Stimulated activated naive CD8-positive, alpha-beta T cell treated with anti-CD3 and anti-CD28 coated beads, Interleukin-15, Interleukin-2, amounts not matched to agents 100 U/mL and 50 U/mL, for 24 hours (primary cell): Measurements from ENCODE around the gene CARD10.
A peak's percentile ranks its signal among the peaks of the same experiment; 100 is the strongest.
"Not testable (repeated sequence)": the region's sequence is repeated elsewhere in the genome, so short reads cannot be mapped to it uniquely, and the experiment has no call there.

Experiments
- ATAC-seq: fragments of 150-1000 bp; cut with Tn5 transposase; one replicate; pipeline ENCODE4 v1.10.0; 2021
- DNase-seq: peaks from one replicate; pipeline ENCODE4 v3.0.0; 2021

The CARD10 gene

GRCh38 chr22:37487129-37487528 lies 32.1 kb downstream of the CARD10 start:
- DNase-seq: no peak
- no peak for ATAC-seq

DNA sequence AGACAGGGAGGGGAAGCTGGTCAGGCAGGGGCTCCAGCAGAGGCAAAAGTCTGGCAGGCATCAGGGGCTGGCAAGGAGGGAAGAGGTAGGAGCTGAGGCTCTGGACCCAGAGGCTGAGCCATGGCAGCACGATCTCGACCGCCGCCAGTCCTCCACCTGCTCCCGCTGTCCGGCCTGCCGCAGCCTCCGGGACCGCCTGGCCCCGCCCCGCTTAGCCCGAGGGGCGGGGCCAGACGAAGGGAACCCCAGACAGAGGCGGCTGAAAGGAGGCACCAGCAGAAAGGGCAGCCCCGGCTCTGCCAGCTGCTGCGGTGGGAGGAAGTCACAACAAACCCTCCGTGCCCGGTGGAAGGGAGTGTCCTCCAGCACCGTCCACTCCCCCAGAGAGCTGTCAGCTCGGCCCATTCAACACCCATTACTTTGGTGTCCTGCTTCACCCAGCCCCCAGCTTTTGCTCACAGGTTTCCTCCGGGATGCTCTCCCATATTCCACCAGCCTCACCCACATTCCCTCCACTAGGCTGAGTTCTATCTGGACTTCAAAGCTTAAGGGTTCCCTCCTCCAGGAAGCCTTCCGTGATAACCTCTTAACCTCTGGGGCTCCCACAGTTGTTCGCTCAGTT lies 32.9 kb downstream of the CARD10 start, which contains the start of gene MFNG:
Gene MFNG, minus strand, starts transcription at position 161 of the 622 bp plus-strand sequence. CDS start 207 bp downstream, outside the sequence.
- DNase-seq: peak; percentile 85
- peak; percentile 75 for ATAC-seq

DNA sequence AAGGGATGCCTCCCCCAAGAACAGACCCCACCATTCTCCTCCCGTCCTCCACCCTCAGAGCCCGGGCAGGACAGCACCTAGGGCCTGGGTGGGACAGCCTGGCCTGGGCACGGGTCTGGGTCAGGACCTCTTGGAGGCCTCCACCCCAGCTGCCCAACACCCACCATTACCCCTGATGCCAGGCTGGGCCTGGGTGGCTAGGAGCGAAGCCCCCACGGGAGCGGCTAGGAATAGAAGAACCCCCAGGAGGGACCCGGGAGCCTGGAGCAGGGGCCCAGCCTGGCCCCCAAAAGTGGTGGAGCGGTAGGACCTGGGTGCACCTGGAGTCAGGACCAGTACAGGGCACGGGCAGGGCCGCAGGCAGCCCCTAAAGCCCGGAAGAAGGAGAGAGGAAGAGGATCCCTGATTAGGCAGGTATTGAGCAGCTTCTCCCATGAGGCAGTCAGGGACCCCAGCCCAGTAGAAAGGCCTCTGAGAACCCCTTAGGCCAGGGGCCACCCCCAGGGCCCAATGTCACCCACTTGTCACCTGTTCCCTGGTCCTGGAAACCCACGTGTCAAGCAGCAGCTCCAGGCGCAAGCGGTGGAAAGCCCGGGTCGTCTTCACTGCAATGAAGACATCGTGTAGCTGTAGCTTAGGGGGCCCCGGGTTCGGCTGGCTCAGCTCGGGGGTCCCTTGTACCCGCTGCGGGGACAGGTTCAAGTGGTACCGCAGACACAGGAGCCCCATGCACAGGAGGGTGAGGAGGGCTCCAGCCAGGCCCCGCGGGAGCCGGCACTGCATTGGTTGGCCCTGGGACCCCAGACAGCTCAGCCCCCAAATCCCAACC lies 33.6 kb downstream of the CARD10 start:
- no peak for DNase-seq

GRCh38 chr22:37484480-37485394 lies 34.5 kb downstream of the CARD10 start:
- DNase-seq (peak; percentile 85), ATAC-seq (peak; percentile 77)

More for the DNA sequence above, 33.6 kb downstream of the CARD10 start:
- ATAC-seq: peak; percentile 2

DNA sequence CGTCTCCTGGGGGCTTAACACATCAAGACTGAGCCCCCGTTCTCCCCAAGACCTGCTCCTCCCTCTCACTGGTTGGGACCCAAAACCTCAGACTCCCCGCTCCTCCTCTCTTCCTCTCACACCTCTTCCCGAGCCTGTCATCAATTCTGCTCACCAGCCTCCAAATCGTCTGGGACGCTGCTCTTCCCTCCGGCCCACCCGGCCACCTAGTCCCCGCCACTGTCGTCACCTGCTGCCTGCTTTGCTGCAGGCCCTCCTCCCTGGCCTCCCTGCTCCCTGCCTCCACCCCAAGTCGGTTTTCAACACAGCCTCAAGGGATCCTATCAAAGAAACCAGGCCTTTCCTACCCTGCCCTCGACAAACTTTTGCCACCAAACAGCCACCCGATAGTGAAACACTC lies 36.2 kb downstream of the CARD10 start:
- ATAC-seq (no peak), DNase-seq (no peak)

DNA sequence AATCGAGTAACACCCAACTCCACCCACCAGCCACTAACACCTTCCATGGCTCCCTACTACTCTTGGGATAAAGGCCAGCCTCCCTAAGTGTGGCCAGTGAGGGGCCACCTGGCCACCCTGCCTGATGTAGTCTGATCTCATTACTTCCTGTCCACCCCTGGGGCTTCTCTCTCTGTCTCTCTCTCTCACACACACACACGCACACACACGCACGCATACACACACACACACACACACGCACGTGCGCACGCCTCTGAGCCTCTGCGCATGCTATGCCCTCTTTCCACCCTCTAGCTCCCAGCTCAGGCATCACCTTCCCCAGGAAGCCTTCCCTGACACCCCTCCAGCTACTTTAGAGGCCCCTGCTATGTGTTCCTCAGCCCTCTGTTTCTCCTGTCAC lies 37.0 kb downstream of the CARD10 start:
- ATAC-seq (no peak), DNase-seq (no peak)

DNA sequence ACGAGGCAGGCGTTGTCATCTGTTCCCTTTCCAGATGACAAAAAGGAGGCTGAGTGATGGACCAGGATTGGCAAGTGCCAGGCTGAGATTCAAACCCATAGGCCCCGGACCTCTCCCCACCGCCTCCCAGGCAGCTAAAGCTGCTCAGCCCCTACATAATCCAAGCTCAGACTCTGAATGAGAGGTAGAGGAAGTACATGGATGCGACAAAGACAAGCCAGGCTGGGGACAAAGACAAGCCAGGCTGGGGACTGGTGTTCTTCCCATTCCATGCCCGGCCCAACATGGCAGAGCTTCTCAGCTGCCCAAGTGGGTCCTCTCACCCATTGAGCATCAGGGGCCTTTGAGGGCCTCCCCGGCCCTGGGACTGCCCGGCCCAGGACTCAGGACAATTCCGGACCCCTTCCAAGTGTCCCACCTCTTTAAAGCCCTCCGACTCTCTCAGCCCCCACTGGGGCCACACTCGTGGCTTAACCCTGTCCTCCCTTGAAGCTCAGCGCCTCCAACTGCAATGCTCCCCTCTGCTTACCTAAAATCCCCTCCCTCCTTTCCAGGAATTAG lies 37.8 kb downstream of the CARD10 start:
- no peak for DNase-seq
- no peak for ATAC-seq

DNA sequence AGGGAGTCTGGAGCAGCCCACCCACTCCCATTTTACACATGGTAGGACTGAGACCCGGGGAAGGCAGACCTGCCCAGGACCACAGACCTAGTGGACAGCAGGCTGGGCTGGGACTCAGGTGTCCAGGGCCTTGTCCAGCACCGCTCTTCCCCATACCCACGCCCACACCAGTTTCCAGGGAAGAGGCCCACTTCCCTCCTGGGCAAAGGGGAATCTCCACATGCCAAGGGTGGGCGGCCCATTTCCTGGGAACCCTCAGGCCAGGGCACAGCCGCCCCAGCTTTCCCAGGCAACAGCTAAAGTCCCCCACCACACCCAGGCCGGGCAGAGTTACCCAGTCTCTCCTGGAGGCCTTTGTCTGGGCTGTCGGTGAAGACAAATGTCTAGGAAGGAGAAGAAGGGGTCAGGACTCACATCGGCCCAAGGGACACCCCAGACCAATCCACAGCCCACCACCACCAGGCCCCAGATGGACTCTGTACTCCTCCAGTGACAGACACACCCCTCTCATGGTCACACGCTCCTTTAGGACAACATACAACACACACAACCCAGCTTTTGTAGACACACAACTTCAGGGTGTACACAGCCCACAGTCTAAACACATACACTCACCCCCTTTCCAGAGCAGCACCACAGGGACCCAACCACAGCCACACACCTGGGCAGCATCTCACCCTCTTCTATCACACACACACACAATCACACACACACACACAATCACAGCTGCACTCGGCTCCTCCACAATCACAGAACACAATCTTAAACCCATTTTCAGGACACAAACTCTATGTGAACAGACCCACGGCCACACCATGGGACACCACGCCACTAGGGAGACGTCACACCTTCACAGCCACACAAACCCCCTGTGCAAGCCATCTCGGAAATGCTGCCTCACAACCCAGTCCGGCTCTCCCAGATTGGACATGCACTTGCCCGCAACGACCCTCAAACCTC lies 38.5 kb downstream of the CARD10 start:
- DNase-seq (no peak), ATAC-seq (no peak)

DNA sequence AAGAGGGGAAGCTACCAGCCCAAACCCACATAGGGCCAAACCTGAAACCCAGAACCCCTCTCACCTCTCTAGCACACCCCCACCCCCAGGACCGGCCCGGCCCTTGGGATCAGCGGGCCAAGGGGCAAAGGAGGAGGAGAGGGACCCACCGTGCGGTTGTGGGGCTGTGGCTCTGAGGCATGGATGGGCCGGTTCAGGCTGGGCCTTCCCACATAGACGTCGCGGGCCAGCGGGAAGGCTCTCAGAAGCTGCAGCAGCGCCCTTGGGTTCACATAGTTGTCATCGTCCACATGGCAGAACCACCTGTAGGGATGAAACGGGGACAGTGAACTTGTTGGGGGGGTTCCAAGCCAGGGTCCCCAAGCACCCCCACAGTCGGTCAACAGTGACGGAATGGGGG lies 40.0 kb downstream of the CARD10 start:
- DNase-seq: no peak
- no peak for ATAC-seq

DNA sequence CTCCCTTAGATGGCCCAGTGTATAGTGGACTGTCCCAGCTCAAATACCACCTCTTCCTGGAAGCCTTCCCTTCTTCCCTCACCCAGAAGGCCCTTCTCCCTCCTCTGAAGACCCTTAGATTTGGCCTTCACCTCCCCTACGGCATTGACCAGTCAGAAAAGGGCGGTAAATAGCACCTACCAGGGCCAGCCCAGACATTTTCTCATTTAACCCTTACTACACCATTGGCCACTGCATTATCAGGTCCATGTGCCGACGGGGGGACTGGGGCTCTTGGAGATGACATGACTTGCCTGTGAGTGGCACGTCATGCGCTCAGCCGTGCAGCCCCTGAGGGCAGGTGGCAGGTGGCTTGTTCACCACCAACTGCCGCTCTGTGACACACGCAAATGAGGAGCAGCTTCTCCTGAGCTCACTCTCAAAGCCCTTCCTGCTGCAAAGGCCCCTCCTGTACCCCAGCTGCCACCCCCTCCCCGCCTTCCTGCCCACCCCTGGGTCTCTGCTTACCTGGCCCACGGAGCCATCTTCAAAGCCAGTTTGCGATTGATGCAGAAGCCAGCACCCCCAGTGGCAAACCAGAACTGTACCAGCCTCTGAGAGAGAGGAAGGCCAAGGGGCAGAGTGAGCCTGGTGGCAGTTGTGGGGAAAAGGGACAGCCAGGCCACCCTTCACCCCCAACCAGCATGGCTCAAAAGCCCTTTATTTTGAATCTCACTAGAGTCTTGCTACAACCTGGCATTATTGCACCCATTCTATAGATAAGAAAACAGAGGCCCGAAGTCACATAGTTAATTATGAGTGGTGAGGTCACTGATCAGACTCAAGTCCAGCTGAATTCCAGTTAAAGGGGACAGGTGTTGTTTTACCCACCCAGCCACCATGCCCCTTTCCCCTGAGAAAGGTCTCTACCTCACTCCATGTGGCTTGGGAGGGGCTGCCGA lies 42.6 kb downstream of the CARD10 start:
- ATAC-seq (no peak), DNase-seq (no peak)

- no peak for ATAC-seq
- DNase-seq: no peak
These were observed 44.6 kb downstream of the CARD10 start for GRCh38 chr22:37474447-37475090.

- ATAC-seq (no peak), DNase-seq (no peak)
These were observed 45.7 kb downstream of the CARD10 start for GRCh38 chr22:37473437-37473946.

DNA sequence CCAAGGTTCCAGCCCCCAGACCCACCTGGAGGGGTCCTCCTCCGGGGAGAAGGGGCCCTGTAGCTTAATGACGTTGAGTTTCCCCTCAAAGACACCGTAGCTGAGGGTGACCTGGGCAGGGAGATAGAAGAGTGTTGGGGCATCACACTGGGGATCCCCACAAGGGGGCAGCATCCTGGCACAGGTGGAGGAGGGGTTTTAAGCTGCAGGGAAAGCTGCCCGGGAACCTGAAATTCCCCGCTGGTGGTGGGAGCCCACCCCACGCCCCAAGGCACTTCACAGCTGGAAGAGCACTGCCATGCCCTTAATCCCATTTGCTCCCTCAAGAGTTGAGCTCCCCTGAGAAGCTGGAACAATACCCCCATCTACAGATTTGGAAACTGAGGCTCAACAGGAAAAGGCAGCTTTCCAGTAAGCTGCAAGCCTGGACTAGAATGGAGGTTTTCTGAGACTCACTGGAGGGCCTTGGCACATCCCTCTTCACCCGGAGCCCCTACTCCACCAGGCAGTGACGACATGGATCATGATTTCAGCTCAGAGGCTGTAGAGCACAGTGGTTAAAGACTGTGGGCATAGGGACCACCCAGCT lies 46.7 kb downstream of the CARD10 start:
- peak; percentile 55 for DNase-seq

DNA sequence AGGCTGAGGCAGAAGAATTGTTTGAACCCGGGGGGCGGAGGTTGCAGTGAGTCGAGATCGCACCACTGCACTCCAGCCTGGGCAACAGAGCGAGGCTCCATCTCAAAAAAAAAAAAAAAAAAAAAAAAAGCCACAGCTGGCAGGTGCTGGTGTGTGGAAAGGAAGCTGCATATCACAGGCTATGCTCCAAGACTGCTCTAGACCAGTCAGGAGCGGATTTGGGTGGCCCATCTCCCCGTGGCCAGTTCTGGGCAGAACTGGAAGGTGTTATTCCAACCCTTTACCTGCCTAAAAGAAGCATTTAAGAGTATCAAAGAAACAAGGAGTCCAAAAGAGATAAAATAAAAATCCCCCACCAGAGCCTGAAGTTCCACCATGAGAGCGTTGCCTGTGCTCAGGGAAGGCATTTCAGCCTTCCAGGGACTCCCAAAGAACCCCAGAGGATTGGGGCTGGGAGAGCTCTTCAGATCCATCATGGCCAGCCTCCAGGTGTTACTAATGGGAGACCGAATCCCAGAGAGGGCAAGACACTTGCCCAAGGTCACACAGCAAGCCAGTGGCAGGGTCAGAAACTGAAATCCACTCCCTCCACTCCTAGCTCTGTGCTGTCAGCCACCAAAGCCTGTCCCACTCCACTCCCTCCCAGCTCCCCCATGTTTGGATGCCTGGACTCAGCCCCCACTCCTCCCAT lies 47.3 kb downstream of the CARD10 start:
- no peak for DNase-seq
- ATAC-seq: no peak

More for the DNA sequence above, 46.7 kb downstream of the CARD10 start:
- no peak for ATAC-seq

GRCh38 chr22:37470087-37470445 lies 49.1 kb downstream of the CARD10 start:
- ATAC-seq (no peak), DNase-seq (no peak)

DNA sequence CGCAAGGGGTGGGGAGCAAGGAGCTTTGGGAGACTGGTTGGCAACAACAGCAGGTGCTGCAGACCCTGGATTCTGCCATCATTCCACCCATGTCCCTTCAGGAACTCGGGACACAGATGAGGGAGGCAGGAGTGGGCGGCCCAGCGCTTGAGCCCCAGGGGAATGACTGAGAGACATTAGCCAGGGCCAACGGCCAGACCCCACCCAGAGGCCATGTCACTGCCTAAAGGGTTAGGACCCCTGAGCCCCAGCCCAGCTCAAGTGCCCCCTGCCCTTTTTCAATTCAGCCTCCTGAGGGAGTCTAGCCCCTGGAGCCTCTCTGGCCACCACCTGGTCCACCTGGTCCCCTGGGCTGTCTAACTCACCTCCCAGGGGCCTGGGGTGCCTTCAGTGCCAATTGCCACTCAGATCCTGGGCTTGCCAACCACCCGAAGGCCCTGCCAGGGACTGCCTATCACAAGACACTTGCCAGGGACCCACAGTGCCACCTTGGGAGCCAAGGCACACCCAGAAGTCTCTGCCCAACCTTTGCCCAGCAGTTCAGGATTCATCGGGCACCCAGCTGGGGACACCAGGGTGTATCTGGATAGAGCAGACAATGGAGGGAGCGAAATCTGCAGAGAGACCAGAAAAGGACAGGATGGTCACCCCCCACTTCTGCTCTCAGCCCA lies 49.7 kb downstream of the CARD10 start:
- ATAC-seq: no peak
- no peak for DNase-seq

- DNase-seq: not testable (repeated sequence)
These were observed 51.0 kb downstream of the CARD10 start for GRCh38 chr22:37468201-37468695.

More at GRCh38 chr22:37468201-37468695, 51.0 kb downstream of the CARD10 start:
- ATAC-seq: not testable (repeated sequence)
